Epithelial cell of proximal tubule (primary cell): Measurements from ENCODE around the gene AKT3. TPM values are rescaled to one million over a fixed set of nuclear protein-coding genes. Genes with fewer than 3 reads are reported as not detected.

Source experiments
- DNase-seq: peaks from one replicate; pipeline ENCODE4 v3.0.0-alpha.2; 2011; ENCODE audit warnings: low read depth
- H3K4me3 ChIP-seq: 2 replicates; pipeline ENCODE4 v1.5.1; 2011; ENCODE audit warnings: low read depth, mild to moderate bottlenecking, low read length
- total RNA-seq: library from RNA; depleted of rRNA; stranded (reverse); fragments of >200 nt; gene quantifications from 2 replicates; pipeline ENCODE4 v1.2.3, GENCODE V29; 2015
- TF ChIP-seq, protein P1 (sequence below): conservative IDR thresholded peaks from 2 replicates; pipeline ENCODE4 v1.5.1; 2012; ENCODE audit warnings: low read depth, mild to moderate bottlenecking, low read length

AKT3 gene
- total RNA-seq, 1 donor from 2014 or later: 12.2 TPM

DNA sequence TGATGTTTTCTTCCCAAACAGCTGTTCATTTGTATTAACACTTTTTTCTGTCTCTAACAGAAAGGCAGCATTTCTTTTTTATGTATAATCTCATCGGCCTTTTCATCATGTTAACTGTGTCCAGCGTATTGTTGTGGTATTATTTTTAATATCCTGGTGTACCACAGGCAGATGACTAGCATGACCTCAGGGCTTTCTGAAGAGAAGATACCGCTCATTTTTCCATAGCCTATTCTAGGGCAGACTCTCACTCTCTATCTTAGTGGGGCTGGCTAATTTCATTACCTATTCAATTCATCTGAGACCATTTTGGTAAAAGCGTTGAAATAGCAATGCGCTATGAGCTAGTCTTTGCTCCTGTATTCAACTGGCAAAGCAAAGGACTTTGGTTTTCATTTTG lies 384.3 kb downstream of the AKT3 start:
- no peak overlapping the region for H3K4me3 ChIP-seq
- no peak for DNase-seq
- TF ChIP-seq, protein P1, sequence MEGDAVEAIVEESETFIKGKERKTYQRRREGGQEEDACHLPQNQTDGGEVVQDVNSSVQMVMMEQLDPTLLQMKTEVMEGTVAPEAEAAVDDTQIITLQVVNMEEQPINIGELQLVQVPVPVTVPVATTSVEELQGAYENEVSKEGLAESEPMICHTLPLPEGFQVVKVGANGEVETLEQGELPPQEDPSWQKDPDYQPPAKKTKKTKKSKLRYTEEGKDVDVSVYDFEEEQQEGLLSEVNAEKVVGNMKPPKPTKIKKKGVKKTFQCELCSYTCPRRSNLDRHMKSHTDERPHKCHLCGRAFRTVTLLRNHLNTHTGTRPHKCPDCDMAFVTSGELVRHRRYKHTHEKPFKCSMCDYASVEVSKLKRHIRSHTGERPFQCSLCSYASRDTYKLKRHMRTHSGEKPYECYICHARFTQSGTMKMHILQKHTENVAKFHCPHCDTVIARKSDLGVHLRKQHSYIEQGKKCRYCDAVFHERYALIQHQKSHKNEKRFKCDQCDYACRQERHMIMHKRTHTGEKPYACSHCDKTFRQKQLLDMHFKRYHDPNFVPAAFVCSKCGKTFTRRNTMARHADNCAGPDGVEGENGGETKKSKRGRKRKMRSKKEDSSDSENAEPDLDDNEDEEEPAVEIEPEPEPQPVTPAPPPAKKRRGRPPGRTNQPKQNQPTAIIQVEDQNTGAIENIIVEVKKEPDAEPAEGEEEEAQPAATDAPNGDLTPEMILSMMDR: no peak

DNA sequence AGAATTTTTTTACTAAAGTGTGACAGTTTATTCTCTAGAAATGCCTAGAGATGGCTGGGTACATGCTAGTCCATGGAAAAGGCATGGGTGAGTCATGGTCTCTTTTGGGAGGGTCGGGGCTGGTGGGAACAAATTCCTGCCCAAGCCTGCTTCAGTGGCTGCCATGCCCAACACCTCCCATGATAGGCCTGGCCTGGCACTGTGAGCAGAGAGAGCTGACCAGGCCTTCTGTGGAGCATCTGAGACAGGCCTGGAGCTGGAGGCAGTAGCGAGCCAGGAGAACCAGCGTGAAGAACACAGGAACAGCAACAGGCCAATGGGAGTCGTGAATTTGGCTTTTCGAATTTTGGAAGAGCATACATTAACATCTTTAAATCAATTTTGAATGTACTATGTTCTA lies 385.0 kb downstream of the AKT3 start:
- no peak for DNase-seq
- TF ChIP-seq, protein P1: no peak
- no peak overlapping the region for H3K4me3 ChIP-seq

DNA sequence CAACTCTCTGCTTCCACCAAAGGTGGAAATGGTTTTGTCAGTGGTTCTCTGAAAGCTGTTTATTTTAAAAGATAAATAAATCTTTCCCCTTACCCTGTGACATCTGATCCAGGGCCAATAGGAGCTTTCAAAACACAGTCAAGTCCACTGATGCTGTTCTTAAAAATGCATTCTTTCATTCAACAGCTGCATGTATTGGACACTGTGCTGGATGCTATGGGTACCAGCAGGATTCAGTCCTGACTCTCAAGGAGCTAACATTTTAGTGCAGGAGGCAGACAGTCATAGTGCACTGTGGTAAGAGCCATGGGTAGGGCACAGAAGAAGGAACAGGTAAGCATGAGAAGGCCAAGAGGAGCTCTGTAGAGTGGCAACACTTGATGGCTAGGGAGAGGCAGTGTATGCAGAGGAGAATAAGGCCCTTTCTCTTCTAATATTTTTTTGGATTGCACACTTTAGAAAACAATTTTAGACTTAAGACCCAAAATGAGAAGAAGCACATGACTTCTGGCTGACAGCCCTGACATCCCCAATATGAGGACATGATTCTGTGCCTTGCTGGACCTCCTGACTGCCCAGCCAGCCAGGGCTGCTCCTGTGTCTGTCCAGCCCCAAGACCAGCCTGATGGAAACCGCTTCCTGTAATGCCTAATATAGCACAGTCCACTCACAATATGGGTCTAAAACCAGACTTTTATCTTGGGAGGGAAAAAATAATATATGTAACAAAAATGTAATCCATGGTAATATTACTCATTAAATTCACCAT lies 386.9 kb downstream of the AKT3 start:
- TF ChIP-seq, protein P1: no peak
- no peak for DNase-seq
- no peak overlapping the region for H3K4me3 ChIP-seq

- TF ChIP-seq, protein P1: no peak
- no peak overlapping the region for H3K4me3 ChIP-seq
- no peak for DNase-seq
Measured at GRCh38 chr1:243461700-243462099, 388.3 kb downstream of the AKT3 start.

DNA sequence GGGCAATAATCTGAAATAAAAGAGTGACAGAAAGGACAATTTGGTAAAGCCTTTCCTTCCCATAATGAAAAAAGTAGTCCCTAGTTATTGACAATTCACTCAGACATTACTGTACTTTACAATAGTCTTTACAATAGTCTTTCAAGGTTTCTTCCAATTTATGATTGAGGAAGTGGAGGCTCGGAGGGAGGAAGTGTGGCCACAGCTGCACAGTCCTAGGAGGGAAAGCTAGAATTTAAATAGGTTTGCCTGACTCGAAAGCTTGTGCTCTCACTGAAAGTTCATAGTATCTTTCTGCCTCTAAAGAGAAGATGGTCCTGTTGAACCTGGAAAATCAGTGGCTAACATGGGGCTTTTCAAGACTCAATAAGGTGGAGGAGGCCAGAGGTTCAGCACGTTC lies 391.0 kb downstream of the AKT3 start:
- TF ChIP-seq, protein P1: no peak
- no peak for DNase-seq
- no peak overlapping the region for H3K4me3 ChIP-seq

GRCh38 chr1:243457363-243457982 lies 392.6 kb downstream of the AKT3 start:
- no peak for DNase-seq
- TF ChIP-seq, protein P1: no peak
- no peak overlapping the region for H3K4me3 ChIP-seq
